GM12801 (cell line): ENCODE results near the gene SELENOT.

Experiments
- CTCF ChIP-seq: IDR thresholded peaks from one replicate; pipeline ENCODE4 v1.5.1; 2011; ENCODE audit warnings: control low read depth; ENCODE audit not compliant: insufficient read length; ENCODE audit errors: extremely low read depth

SELENOT gene

GRCh38 chr3:150627557-150627956, 24.4 kb downstream of the SELENOT start:
- no peak for TF ChIP-seq CTCF

DNA sequence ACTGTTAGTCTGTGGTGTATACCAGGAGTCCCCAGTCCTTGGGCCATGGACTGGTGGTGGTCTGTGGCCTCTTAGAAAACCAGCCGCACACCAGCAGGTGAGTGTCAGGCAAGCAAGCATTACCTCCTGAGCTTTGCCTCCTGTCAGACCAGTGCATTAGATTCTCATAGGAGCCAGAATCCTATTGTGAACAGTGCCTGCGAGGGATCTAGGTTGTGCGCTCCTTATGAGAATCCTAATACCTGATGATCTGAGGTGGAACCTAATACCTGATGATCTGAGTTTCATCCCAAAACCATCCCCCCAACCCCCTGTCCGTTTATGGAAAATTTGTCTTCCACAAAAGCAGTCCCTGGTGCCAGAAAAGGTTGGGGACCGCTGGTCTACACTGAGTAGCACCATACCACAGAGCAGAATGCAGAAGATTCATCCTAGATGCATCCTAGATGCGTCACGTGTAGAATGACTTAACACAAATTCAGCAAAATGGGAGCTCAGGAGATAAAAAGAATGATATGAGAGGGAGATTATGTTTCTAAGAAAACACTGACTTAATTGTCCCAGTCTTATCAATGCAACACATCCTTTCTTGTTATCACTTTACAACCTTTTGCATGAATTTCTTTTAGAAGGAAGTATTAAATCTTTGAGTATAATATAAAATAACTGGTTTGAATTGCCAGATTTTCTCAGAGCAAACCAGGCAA, 28.5 kb downstream of the SELENOT start:
- no peak for TF ChIP-seq CTCF

DNA sequence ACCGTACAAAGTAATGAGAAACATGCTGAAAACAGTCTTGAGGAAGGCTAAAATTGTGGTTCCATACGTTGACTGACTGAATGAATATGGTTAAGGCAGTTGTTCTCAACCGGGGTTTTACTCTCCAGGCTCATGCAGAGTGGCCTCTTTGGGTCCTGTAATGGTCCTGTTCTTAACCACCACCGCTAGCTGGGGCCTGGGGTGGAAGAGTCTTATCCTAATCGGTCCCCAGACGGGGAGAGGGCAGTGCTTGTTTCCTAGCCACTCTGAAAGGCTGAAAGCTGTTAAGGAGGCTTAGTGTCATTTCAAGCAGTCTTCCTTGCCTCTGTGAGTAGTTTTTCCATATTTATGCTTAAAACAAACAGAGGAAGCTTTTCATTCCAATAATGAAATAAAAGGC, 32.0 kb downstream of the SELENOT start:
- no peak for TF ChIP-seq CTCF

DNA sequence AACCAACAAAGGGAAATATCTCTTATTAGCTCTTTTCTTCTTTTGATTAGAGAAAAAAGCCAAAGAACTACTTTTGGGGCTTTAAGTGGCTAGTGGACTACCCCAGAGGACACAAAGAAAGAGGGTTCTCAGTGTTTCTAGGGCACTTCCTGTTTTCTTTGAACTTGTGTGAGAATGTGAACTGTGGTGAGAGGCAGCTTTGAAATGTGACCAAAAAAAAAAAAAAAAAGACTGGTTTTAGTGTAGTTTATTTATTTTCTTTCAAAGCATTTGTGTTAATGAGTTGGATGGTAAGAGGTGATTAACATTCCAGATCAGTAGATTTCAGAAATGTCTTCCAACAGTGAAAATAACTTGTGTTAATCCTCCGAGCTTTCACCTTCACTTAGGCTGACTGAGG, 32.4 kb downstream of the SELENOT start:
- no peak for TF ChIP-seq CTCF

DNA sequence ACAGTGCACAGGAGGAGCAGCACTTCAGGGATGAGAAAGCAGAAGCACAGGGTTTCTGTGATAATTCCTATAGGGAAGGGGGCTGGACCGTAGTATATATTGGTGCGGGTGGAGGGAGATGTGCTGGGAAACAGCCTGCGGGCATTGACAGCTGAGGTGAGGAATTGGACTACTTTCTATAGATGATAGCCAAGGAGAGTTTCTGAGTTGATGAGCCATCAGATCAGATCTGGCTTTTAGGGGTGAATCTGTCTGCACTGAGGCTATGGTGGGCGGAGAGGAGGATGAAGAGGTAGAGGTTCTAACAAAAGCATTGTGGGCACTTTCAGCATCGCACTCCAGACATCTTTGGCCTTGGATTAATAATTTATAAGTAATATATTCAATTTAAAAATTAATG, 33.1 kb downstream of the SELENOT start:
- TF ChIP-seq CTCF = no peak

GRCh38 chr3:150639262-150639661, 36.1 kb downstream of the SELENOT start:
- no peak for TF ChIP-seq CTCF

DNA sequence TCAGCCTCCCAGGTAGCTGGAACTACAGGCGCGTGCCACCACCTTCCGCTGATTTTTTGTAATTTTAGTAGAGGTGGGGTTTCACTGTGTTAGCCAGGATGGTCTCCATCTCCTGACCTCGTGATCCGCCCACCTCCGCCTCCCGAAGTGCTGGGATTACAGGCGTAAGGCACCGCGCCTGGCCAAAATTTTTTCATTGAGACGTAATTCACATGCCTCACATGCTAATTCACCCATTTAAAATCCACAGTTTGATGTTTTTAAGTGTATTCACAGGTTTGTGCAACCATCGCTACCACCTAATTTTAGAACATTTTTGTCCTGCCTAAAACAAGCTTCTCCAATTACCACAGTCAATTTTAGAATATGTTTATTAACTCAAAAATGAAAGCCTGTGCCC, 37.1 kb downstream of the SELENOT start:
- TF ChIP-seq CTCF = no peak
